ENCODE measurements around the gene KCP. TPM values are rescaled to one million over a fixed set of nuclear protein-coding genes. Genes with fewer than 3 reads are reported as not detected.

Gene KCP
- total RNA-seq, 1 donor from 2014 or later: 23.7 TPM

DNA sequence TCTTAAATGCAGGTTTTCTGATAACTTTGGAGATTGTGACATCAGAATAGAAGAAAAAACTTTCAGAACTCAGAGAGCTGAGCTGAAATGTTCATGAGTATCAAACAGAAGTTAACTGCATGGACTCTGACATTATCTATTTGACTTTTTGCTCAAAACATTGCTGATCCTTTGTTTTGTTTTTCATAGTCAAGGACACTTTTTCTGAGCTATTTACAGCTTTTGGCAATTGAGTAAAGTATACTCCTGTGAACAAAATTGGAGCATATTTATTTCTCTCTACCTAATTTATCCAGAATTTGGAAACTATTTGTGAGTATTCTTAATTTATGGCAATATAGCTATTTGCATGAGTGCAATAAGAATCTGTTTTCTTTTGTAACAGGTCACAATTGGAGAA is 11.1 kb downstream of the KCP start:
- Mint-ChIP-seq H3K27me3 (ENCODE audit: low read depth) (no peaks in the 10 kb centered on the region), H3K36me3 (peaks cover 24% of the 10 kb centered on the region), H3K4me3 (no peak overlapping the region), H3K9me3 (peaks cover 16% of the 10 kb centered on the region), H3K4me1 (no peaks in the 10 kb centered on the region), H3K27ac (no peak overlapping the region)
- DNase-seq (ENCODE audit: low spot score in 2 of 2, unreplicated experiment in 2 of 2): no peak
- TF ChIP-seq, protein P1, sequence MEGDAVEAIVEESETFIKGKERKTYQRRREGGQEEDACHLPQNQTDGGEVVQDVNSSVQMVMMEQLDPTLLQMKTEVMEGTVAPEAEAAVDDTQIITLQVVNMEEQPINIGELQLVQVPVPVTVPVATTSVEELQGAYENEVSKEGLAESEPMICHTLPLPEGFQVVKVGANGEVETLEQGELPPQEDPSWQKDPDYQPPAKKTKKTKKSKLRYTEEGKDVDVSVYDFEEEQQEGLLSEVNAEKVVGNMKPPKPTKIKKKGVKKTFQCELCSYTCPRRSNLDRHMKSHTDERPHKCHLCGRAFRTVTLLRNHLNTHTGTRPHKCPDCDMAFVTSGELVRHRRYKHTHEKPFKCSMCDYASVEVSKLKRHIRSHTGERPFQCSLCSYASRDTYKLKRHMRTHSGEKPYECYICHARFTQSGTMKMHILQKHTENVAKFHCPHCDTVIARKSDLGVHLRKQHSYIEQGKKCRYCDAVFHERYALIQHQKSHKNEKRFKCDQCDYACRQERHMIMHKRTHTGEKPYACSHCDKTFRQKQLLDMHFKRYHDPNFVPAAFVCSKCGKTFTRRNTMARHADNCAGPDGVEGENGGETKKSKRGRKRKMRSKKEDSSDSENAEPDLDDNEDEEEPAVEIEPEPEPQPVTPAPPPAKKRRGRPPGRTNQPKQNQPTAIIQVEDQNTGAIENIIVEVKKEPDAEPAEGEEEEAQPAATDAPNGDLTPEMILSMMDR (IDR thresholded peaks at IDR 0.05; ENCODE audit: unreplicated experiment): no peak

DNA sequence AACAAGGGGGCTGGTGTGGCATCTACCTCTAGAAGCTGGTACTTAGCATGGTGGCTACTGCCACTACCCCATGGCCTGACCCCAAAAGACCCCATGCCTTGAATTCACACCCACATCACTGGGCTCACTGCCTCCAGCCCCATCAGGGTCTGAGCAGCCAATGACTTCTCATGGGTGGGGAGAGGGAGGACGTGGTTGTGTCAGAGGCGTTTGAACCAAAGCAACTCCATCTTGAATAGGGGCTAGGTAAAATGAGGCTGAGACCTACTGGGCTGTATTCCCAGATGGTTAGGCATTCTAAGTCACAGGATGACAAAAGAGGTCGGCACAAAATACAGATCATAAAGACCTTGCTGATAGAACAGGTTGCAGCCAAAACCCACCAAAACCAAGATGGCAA is 15.2 kb downstream of the KCP start:
- no peak for DNase-seq (ENCODE audit: low spot score in 2 of 2, unreplicated experiment in 2 of 2)

DNA sequence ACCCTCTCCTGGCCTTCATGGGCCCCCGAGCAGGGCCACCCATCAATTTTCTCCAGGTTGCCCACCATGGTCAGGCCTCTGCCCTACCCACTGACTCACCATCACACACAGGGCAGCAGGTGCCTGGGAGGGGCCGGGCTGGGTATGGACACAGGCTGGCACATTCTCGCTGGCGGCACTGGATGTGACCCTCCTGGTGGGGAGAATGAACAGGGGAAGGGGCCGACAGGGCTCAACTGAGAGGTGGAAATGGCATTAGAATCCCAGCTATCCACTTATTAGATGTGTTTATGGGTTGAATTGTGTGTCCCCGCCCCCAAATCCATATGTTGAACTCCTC is 16.4 kb downstream of the KCP start:
- peaks cover 20% of the 10 kb centered on the region for H3K27me3 Mint-ChIP-seq (ENCODE audit: low read depth)
- no peak overlapping the region for H3K4me3 Mint-ChIP-seq
- H3K27ac Mint-ChIP-seq: no peak overlapping the region
- peaks cover 2% of the 10 kb centered on the region for H3K4me1 Mint-ChIP-seq
- H3K9me3 Mint-ChIP-seq: peaks cover 9% of the 10 kb centered on the region
- TF ChIP-seq, protein P1 (IDR thresholded peaks at IDR 0.05; ENCODE audit: unreplicated experiment): no peak
- no peak for DNase-seq (ENCODE audit: low spot score in 2 of 2, unreplicated experiment in 2 of 2)
- peaks cover 7% of the 10 kb centered on the region for H3K36me3 Mint-ChIP-seq

More for the DNA sequence above, 15.2 kb downstream of the KCP start:
- Mint-ChIP-seq H3K4me1 (no peaks in the 10 kb centered on the region), H3K36me3 (peaks cover 9% of the 10 kb centered on the region), H3K9me3 (peaks cover 11% of the 10 kb centered on the region), H3K4me3 (no peak overlapping the region), H3K27ac (no peak overlapping the region), H3K27me3 (ENCODE audit: low read depth) (peaks cover 10% of the 10 kb centered on the region)
- TF ChIP-seq, protein P1 (IDR thresholded peaks at IDR 0.05; ENCODE audit: unreplicated experiment): no peak

DNA sequence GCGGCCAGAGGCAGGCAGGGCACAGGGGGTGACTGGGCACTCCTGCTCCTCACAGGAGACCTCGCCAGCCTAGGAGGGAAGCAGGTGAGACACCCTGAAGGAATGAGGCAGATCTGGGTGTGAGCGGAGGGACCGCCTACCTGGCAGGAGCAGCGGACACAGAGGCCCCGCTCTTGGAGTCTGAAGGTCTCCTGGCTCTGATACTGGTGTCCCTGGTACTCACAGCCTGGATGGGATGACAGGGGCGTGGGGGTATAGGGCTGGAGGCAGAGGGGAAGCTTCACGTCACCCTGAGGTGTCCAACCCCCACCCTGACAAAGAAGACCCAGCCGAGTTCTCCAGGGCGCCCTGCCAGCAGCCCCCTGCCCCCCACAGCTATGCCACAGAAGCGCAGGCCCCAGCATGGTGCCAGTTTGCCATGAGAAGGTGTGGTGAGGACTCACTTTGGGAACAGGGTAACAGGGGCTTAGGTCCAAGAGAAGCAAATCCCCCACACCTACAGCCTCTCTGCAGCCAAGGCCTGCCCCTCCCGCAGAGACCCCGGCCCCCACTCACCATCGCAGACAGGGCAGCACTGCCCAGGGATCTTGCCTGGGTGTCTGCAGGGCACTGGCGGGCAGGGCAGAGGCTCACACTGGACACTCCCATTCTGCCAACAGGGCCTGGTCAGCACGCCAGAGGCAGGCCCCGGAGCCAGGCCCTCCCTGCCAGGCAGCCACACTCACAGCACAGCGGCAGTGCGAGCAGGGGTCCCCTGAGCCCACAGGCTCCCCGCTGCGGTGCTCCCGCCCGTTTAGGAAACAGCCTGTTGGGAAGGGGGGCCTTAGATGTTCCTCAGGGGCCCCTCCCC is 17.0 kb downstream of the KCP start:
- TF ChIP-seq, protein P1 (IDR thresholded peaks at IDR 0.05; ENCODE audit: unreplicated experiment): no peak
- no peak for DNase-seq (ENCODE audit: low spot score in 2 of 2, unreplicated experiment in 2 of 2)
- Mint-ChIP-seq H3K9me3 (peaks cover 6% of the 10 kb centered on the region), H3K4me1 (peaks cover 2% of the 10 kb centered on the region), H3K27me3 (ENCODE audit: low read depth) (peaks cover 20% of the 10 kb centered on the region), H3K4me3 (no peak overlapping the region), H3K27ac (no peak overlapping the region), H3K36me3 (peaks cover 5% of the 10 kb centered on the region)

DNA sequence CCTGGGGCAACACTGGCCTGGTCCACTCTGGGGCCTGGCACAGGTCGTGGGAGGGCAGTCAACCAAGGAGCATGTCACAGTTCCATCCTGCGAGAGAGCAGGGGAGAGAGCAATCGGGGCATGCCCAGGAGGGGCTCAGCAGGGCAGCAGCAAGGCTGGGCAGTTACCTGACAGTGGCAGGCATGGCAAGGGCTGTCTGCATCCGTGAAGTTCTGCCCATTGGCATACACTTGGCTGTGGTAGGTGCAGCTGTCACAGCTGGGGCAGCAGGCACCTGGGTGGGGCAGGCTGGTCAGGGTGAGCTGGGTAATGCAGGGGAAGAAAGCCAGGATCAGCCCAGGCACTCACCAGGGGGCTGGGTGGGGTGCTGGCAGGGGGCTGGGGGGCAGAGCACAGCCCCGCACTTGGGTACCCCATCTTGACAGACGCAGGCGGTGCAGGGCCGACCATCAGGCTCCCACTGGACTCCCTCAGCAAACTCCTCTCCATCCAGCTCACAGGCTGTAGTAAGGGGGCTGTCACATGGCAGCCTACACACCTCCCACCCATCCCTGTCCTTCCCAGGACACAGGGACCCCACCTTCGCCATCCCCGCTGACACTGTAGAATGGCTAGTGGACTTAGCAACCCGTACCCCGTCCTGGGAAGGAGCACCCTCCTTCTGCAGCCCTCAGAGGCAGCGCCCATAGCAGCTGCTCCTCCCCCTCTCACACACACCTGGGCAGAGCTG is 17.8 kb downstream of the KCP start:
- peaks cover 3% of the 10 kb centered on the region for H3K9me3 Mint-ChIP-seq
- H3K27me3 Mint-ChIP-seq (ENCODE audit: low read depth): peaks cover 20% of the 10 kb centered on the region
- DNase-seq (ENCODE audit: low spot score in 2 of 2, unreplicated experiment in 2 of 2): no peak
- H3K27ac Mint-ChIP-seq: no peak overlapping the region
- peaks cover 3% of the 10 kb centered on the region for H3K36me3 Mint-ChIP-seq
- no peak overlapping the region for H3K4me3 Mint-ChIP-seq
- peaks cover 2% of the 10 kb centered on the region for H3K4me1 Mint-ChIP-seq
- TF ChIP-seq, protein P1 (IDR thresholded peaks at IDR 0.05; ENCODE audit: unreplicated experiment): no peak

Data from mesothelial cell of epicardium (in vitro differentiated cells).